Coronary artery (tissue), 2 donors: Measurements from ENCODE around the gene PTPN12.
"Not testable (repeated sequence)": the region's sequence is repeated elsewhere in the genome, so short reads cannot be mapped to it uniquely, and the experiment has no call there.

Experiments used
- DNase-seq: peaks from one replicate; pipeline ENCODE4 v3.0.0-alpha.2; 2017; ENCODE audit warnings: low spot score
- H3K27ac ChIP-seq, 2 donors: fragments of 200-600 bp; sonication (generic); one replicate each; pipeline ENCODE4 v1.5.1; 2016 to 2019
- H3K4me3 ChIP-seq: fragments of 200-600 bp; sonication (generic); 2 replicates; pipeline ENCODE4 v1.5.1; 2016; ENCODE audit warnings: mild to moderate bottlenecking, moderate library complexity
- TF ChIP-seq, protein P1 (sequence below): fragments of 200-600 bp; sonication (generic); IDR thresholded peaks from one replicate; pipeline ENCODE4 v1.5.1; 2019; ENCODE audit warnings: antibody characterized with exemption

The PTPN12 gene

DNA sequence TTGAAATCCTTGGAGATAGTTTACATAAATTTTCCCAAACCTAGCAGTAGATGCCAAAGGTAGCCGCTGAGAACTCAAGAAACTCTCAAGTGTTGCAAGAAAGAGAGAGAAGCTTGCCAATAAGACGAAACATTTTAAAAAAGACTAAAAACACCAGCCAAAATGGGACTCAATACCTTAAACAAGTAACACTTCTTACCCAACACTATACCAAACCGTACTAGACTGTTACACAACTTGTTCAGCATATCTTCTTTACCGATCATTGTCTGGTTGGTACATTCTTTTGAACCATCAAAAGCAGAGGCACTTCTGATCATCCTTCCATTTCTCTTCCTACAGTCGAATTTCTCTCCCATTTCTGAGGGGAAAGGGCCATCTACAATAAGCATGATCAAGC is 4.8 kb upstream of the PTPN12 start:
- Histone ChIP-seq H3K4me3 (no peak overlapping the region), H3K27ac (no peak overlapping the region)
- DNase-seq, result no peak
- TF ChIP-seq, protein P1, sequence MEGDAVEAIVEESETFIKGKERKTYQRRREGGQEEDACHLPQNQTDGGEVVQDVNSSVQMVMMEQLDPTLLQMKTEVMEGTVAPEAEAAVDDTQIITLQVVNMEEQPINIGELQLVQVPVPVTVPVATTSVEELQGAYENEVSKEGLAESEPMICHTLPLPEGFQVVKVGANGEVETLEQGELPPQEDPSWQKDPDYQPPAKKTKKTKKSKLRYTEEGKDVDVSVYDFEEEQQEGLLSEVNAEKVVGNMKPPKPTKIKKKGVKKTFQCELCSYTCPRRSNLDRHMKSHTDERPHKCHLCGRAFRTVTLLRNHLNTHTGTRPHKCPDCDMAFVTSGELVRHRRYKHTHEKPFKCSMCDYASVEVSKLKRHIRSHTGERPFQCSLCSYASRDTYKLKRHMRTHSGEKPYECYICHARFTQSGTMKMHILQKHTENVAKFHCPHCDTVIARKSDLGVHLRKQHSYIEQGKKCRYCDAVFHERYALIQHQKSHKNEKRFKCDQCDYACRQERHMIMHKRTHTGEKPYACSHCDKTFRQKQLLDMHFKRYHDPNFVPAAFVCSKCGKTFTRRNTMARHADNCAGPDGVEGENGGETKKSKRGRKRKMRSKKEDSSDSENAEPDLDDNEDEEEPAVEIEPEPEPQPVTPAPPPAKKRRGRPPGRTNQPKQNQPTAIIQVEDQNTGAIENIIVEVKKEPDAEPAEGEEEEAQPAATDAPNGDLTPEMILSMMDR, result no peak

DNA sequence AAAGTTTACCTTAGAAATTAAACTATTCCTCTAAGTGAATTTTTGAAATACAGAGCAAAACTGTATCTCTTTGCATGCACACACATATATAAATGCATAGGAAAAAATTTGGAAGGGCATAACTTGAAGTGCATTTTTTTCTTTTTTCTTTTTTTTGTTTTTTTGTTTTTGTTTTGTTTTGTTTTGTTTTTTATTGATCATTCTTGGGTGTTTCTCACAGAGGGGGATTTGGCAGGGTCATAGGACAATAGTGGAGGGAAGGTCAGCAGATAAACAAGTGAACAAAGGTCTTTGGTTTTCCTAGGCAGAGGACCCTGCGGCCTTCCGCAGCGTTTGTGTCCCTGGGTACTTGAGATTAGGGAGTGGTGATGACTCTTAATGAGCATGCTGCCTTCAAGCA is 4.4 kb upstream of the PTPN12 start:
- H3K4me3 ChIP-seq, DNase-seq, H3K27ac ChIP-seq: not testable (repeated sequence)

DNA sequence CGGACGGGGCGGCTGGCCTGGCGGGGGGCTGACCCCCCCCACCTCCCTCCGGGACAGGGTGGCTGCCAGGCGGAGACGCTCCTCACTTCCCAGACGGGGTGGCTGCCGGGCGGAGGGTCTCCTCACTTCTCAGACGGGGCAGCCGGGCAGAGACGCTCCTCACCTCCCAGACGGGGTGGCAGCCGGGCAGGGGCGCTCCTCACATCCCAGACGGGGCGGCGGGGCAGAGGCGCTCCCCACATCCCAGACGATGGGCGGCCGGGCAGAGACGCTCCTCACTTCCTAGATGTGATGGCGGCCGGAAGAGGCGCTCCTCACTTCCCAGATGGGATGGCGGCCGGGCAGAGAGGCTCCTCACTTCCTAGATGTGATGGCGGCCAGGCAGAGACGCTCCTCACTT is 3.0 kb upstream of the PTPN12 start:
- H3K27ac ChIP-seq, DNase-seq, H3K4me3 ChIP-seq: not testable (repeated sequence)

DNA sequence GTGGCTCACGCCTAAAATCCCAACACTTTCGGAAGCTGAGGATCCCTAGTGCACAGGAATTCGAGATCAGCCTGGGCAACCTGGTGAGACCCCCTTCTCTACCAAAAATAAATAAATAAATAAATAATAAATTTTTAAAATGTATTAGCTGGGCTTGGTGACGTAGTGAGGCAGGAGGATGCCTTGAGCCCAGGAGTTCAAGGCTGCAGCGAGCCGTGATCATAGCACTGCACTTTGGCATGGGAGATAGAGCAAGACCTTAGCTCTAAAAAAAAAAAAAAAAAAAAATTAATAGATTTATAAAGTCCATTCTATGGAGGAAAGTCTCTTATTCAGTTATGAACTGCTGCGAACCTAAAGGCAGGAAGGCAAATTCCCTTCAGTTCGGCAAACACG is 1.1 kb upstream of the PTPN12 start:
- DNase-seq, result no peak
- TF ChIP-seq, protein P1, result no peak
- peak overlapping the region; percentile 90 for H3K4me3 ChIP-seq

DNA sequence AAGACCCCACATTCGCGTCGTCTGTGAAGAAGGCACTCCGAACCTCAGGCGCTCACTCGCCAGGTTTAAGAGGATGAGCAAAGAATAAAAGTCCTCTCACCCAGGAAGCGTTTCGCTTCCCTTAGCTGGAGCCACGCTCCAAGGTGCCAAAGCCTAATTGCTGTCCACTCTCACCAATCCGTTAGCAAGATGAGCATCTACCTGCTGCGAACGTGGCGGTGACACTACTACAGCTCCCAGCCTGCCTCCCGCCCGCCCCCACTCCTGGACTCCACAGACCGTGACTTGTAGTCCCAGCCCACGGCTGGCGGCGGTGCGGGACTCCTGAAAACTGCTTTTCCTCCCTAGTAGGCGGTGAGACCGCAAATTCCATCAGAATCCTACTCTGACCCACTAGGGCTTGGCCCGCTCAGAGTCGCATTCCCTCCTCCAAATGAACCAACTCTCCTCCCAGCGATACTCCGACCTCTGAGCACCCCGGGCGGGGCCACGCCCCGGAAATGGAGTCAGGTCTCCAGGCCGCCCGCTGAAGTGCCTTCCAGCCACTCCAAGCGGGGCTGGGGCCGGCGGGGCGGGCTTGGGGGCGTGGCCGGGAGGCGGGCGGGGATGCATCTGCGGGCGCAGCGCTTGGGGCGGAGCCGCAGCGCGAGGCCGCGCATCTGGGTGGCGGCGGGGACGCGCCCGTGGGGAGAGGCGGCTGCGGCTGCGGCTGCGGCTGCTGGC is 521 bp upstream of the PTPN12 start:
- Histone ChIP-seq H3K27ac (peak overlapping the region; percentile 96 to 99), H3K4me3 (peak overlapping the region; percentile 90)
- DNase-seq, result peak; percentile 97
- TF ChIP-seq, protein P1, result no peak

More for the DNA sequence above, 1.1 kb upstream of the PTPN12 start:
- H3K27ac ChIP-seq, result peak overlapping the region in 1 of 2 donors; percentile 99

DNA sequence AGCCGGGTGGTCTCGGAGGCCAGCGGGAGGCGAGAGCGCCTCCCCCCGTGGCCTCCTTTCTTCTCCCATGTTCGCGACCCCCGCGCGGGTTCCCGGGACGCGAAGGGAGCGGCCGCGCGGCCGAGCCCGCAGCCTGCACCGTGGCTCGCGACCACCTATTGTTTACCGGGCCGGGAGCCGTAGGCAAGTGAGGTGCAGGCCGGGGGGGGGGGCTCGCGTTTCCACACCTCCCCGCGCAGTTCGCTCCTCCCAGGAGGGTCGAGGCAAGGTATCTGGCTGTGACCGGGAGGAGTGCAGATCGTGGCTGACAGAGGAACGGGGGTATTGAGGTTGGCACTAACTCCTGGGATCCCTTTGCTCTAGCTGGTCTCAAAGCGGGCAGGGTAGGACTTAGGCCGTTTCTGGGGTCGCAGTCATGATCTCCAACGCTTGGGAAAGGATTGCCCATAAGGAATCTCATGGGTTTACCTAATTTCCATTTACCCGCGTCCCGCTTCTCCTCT is 734 bp downstream of the PTPN12 start:
- Histone ChIP-seq H3K27ac (peak overlapping the region; percentile 96 to 99), H3K4me3 (peak overlapping the region; percentile 90)
- DNase-seq, result peak; percentile 78
- TF ChIP-seq, protein P1, result no peak

DNA sequence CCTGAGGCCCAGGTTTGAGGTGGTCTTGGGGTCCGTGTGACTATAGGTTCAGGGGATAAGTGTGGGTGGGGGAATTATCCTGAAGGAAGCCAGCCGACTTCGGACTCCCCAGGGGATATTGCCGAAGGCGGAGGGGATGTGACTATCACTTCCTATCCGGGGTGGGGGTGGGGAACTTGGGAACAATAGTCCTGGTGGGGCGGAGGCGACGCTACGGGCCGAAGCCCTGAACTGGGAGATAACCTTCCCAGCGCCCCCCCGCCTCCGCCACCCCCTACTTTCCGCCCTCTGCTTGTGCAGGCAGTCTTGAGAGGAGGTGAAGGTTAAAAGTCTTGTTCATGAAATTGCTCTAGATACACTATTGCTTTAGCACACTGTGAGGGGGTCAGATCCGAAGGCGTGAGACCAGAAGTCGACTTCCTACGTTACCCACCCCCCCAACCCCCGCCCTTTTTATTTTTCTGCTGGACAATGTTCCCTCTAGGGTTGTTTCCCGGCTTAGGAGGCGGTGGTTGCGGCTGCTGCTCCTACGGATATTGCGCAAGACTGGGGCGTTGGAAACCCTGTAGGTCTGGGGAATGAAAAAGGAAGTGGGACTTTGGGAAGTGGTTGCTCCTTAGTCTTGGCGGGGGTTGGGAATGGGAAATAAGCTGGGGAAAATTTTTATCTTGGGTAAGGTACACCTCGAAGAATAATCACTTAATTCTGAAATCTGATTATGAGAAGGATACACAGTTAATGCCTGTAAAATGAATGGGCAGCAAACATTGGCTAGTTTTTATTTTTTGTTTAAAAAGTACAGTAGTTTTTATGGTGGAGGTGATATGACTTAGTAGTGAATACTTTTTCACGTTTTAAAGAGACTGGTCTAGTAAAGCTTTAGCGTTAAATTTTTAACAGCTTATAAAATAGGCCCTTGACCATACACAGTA is 1.5 kb downstream of the PTPN12 start:
- H3K27ac ChIP-seq, result peak overlapping the region; percentile 96 to 99
- TF ChIP-seq, protein P1, result no peak
- DNase-seq, result peak; percentile 92
- peak overlapping the region; percentile 90 for H3K4me3 ChIP-seq
